H9 (cell line): ENCODE measurements around the gene GSG1L. TPM values are rescaled to one million over a fixed set of nuclear protein-coding genes. Genes with fewer than 3 reads are reported as not detected.

Experiments
- DNase-seq: peaks from one replicate; pipeline ENCODE4 v3.0.0-alpha.2; 2017
- H2AFZ ChIP-seq: one replicate; pipeline ENCODE4 v1.6.1; 2013; ENCODE audit warnings: mild to moderate bottlenecking, low read length, control low read depth, moderate library complexity
- H2AK5ac ChIP-seq: 2 replicates; pipeline ENCODE4 v1.6.1; 2013; ENCODE audit warnings: low read length, control low read depth, mixed read lengths; ENCODE audit not compliant: insufficient read length
- H2BK120ac ChIP-seq: one replicate; pipeline ENCODE4 v1.6.1; 2013; ENCODE audit warnings: low read depth, mild to moderate bottlenecking, low read length, control low read depth, inconsistent platforms; ENCODE audit not compliant: poor library complexity, severe bottlenecking
- H2BK12ac ChIP-seq: 2 replicates; pipeline ENCODE4 v1.6.1; 2013; ENCODE audit warnings: low read length, control low read depth, mixed read lengths, low read depth; ENCODE audit not compliant: insufficient read length
- H2BK15ac ChIP-seq: 2 replicates; pipeline ENCODE4 v1.6.1; 2013; ENCODE audit warnings: low read depth, low read length, control low read depth
- H2BK20ac ChIP-seq: one replicate; pipeline ENCODE4 v1.6.1; 2013; ENCODE audit warnings: low read depth, mild to moderate bottlenecking, low read length, control low read depth, inconsistent platforms; ENCODE audit not compliant: poor library complexity, severe bottlenecking
- H2BK5ac ChIP-seq: 2 replicates; pipeline ENCODE4 v1.6.1; 2013; ENCODE audit warnings: low read length, control low read depth, mixed read lengths; ENCODE audit not compliant: insufficient read length
- H3K14ac ChIP-seq: 2 replicates; pipeline ENCODE4 v1.6.1; 2013; ENCODE audit warnings: low read length, control low read depth; ENCODE audit not compliant: insufficient read depth
- H3K18ac ChIP-seq: 2 replicates; pipeline ENCODE4 v1.6.1; 2013; ENCODE audit warnings: low read depth, mild to moderate bottlenecking, mixed read lengths, low read length, control low read depth; ENCODE audit not compliant: insufficient read length
- H3K23ac ChIP-seq: 2 replicates; pipeline ENCODE4 v1.6.1; 2013; ENCODE audit warnings: low read length, control low read depth, mixed read lengths, low read depth; ENCODE audit not compliant: insufficient read length
- H3K23me2 ChIP-seq: 2 replicates; pipeline ENCODE4 v1.6.1; 2013; ENCODE audit warnings: low read depth, mild to moderate bottlenecking, mixed read lengths, low read length, control low read depth; ENCODE audit not compliant: insufficient read length, poor library complexity, severe bottlenecking
- H3K27ac ChIP-seq: 2 replicates; pipeline ENCODE4 v1.5.1; 2013; ENCODE audit warnings: low read length, control low read depth, mixed read lengths, low read depth; ENCODE audit not compliant: insufficient read length
- H3K27me3 ChIP-seq: 2 replicates; pipeline ENCODE4 v1.6.1; 2013; ENCODE audit warnings: low read length, control low read depth, inconsistent platforms; ENCODE audit not compliant: insufficient read depth
- H3K4ac ChIP-seq: 2 replicates; pipeline ENCODE4 v1.6.1; 2013; ENCODE audit warnings: low read depth, mild to moderate bottlenecking, control low read depth, inconsistent platforms, low read length, moderate library complexity
- H3K4me1 ChIP-seq: 2 replicates; pipeline ENCODE4 v1.6.1; 2013; ENCODE audit warnings: low read length, control low read depth, inconsistent platforms; ENCODE audit not compliant: insufficient read depth
- H3K4me2 ChIP-seq: 2 replicates; pipeline ENCODE4 v1.6.1; 2013; ENCODE audit warnings: low read length, control low read depth, mixed read lengths; ENCODE audit not compliant: insufficient read length, insufficient read depth
- H3K56ac ChIP-seq: 2 replicates; pipeline ENCODE4 v1.6.1; 2013; ENCODE audit warnings: low read depth, mild to moderate bottlenecking, mixed read lengths, low read length, control low read depth; ENCODE audit not compliant: insufficient read length
- H3K79me1 ChIP-seq: 2 replicates; pipeline ENCODE4 v1.6.1; 2013; ENCODE audit warnings: low read depth, mild to moderate bottlenecking, moderate library complexity, low read length, control low read depth, inconsistent platforms; ENCODE audit not compliant: insufficient read depth, poor library complexity, severe bottlenecking
- H3K79me2 ChIP-seq: 2 replicates; pipeline ENCODE4 v1.6.1; 2013; ENCODE audit warnings: low read length, control low read depth, inconsistent platforms; ENCODE audit not compliant: insufficient read depth
- H3K9ac ChIP-seq: 2 replicates; pipeline ENCODE4 v1.6.1; 2013; ENCODE audit warnings: low read length, control low read depth, mixed read lengths; ENCODE audit not compliant: insufficient read length; ENCODE audit errors: extremely low read depth
- H3K9me3 ChIP-seq: one replicate; pipeline ENCODE4 v1.6.1; 2013; ENCODE audit warnings: low read depth, low read length, inconsistent platforms; ENCODE audit not compliant: control insufficient read depth
- H3T11ph ChIP-seq: one replicate; pipeline ENCODE4 v1.6.1; 2013; ENCODE audit warnings: mild to moderate bottlenecking, low read length, control low read depth, inconsistent platforms
- H4K20me1 ChIP-seq: one replicate; pipeline ENCODE4 v1.6.1; 2013; ENCODE audit not compliant: control insufficient read depth, insufficient read length, insufficient read depth
- H4K5ac ChIP-seq: 2 replicates; pipeline ENCODE4 v1.6.1; 2013; ENCODE audit warnings: low read depth, mild to moderate bottlenecking, mixed read lengths, low read length, control low read depth; ENCODE audit not compliant: insufficient read length
- H4K8ac ChIP-seq: replicated peaks from 2 replicates; pipeline ENCODE4 v1.6.1; 2013; ENCODE audit warnings: low read length, control low read depth, mixed read lengths, low read depth; ENCODE audit not compliant: insufficient read length
- H4K91ac ChIP-seq: 2 replicates; pipeline ENCODE4 v1.6.1; 2013; ENCODE audit warnings: low read depth, mild to moderate bottlenecking, moderate library complexity, mixed read lengths, low read length, control low read depth; ENCODE audit not compliant: insufficient read length
- H3K27ac Mint-ChIP-seq, 3 experiments: 2 replicates in 2 of 3; 3 replicates in 1 of 3; pipeline ENCODE4 v1.8.0; 2020 to 2021; ENCODE audit warnings: mixed read lengths in 3 of 3, mild to moderate bottlenecking in 1 of 3, moderate library complexity in 1 of 3
- H3K27me3 Mint-ChIP-seq: 2 replicates; pipeline ENCODE4 v1.8.0; 2021; ENCODE audit warnings: low read depth, mild to moderate bottlenecking, moderate library complexity, mixed read lengths
- H3K36me3 Mint-ChIP-seq, 3 experiments: 2 replicates in 2 of 3; 3 replicates in 1 of 3; pipeline ENCODE4 v1.8.0; 2020 to 2021; ENCODE audit warnings: low read depth in 3 of 3, mixed read lengths in 3 of 3; ENCODE audit not compliant: insufficient read depth in 1 of 3
- H3K4me1 Mint-ChIP-seq, 2 experiments: 2 replicates each; pipeline ENCODE4 v1.8.0; 2020; ENCODE audit warnings: mixed read lengths in 2 of 2
- H3K4me3 Mint-ChIP-seq, 2 experiments: 2 replicates in 1 of 2; 3 replicates in 1 of 2; pipeline ENCODE4 v1.8.0; 2020 to 2021; ENCODE audit warnings: mild to moderate bottlenecking in 2 of 2, mixed read lengths in 2 of 2, moderate library complexity in 1 of 2
- H3K9me3 Mint-ChIP-seq, 2 experiments: 2 replicates in 1 of 2; 3 replicates in 1 of 2; pipeline ENCODE4 v1.8.0; 2020; ENCODE audit warnings: mild to moderate bottlenecking in 2 of 2, mixed read lengths in 2 of 2, moderate library complexity in 1 of 2
- CTCF ChIP-seq: fragments of 200-600 bp; sonication (generic); conservative IDR thresholded peaks from 3 replicates; pipeline ENCODE4 v1.8.0; 2021; ENCODE audit warnings: antibody characterized with exemption, mild to moderate bottlenecking
- WGBS: extraction: QIAGEN DNeasy Blood & Tissue Kit; methylation state at CpG from one replicate; pipeline ENCODE4 v1.1.7; 2013; ENCODE audit warnings: missing lambda C conversion rate, low lambda C conversion rate, mixed read lengths; ENCODE audit not compliant: insufficient read length; ENCODE audit errors: extremely low coverage; 5-methylcytosine and 5-hydroxymethylcytosine counted together
- total RNA-seq: library from RNA; stranded (reverse); gene quantifications from 2 replicates; pipeline ENCODE4 v1.2.1, GENCODE V29; 2021

The GSG1L gene
- total RNA-seq, 1 experiment from 2014 or later: 0.35 TPM

GRCh38 chr16:27928542-27928941 is 135.0 kb downstream of the GSG1L start:
- Mint-ChIP-seq H3K27me3 (peaks cover 19% of the 10 kb centered on the region), H3K4me1 (peaks cover 2 to 12% of the 10 kb centered on the region in 2 experiments; a peak in 2 of 4 replicates), H3K36me3 (no peaks in the 10 kb centered on the region), H3K27ac (no peak overlapping the region), H3K4me3 (no peak overlapping the region), H3K9me3 (no peaks in the 10 kb centered on the region; a peak in 3 of 5 replicates)
- Histone ChIP-seq H3K27me3 (no peaks in the 10 kb centered on the region), H3T11ph (no peak overlapping the region), H3K14ac (no peak overlapping the region), H3K27ac (no peak overlapping the region), H4K20me1 (no peaks in the 10 kb centered on the region), H2BK12ac (no peak overlapping the region), H3K9ac (no peak overlapping the region), H3K4me2 (no peak overlapping the region), H3K23me2 (no peaks in the 10 kb centered on the region), H3K18ac (no peak overlapping the region), H2BK15ac (no peak overlapping the region), H2BK5ac (no peak overlapping the region), H3K9me3 (no peaks in the 10 kb centered on the region), H2BK20ac (no peak overlapping the region), H3K79me1 (no peaks in the 10 kb centered on the region), H2AK5ac (no peak overlapping the region), H3K23ac (no peak overlapping the region), H4K91ac (no peak overlapping the region), H3K4me1 (no peaks in the 10 kb centered on the region), H3K56ac (no peak overlapping the region), H4K8ac (no peak overlapping the region), H4K5ac (no peak overlapping the region), H2BK120ac (no peak overlapping the region), H2AFZ (no peak overlapping the region), H3K79me2 (no peaks in the 10 kb centered on the region), H3K4ac (no peak overlapping the region)
- no CpG with 5 or more reads among the region's 6 CpGs for WGBS
- DNase-seq: no peak
- TF ChIP-seq CTCF: no peak
